ENCODE data around the gene LEMD2.

- no peak for TF ChIP-seq CTCF (IDR thresholded peaks at IDR 0.05)
- TF ChIP-seq POLR2A (IDR thresholded peaks at IDR 0.05), result no peak
Observed at GRCh38 chr6:33725222-33725621, 63.7 kb downstream of the LEMD2 start.
